AG09309 (cell line): ENCODE results near the gene HAUS5.

Experiments used
- DNase-seq: peaks from one replicate; pipeline ENCODE4 v3.0.0-alpha.2; 2010; ENCODE audit warnings: low read depth
- H3K4me3 ChIP-seq: 2 replicates; pipeline ENCODE4 v1.5.1; 2011; ENCODE audit warnings: mild to moderate bottlenecking, low read depth, low read length, moderate library complexity; ENCODE audit not compliant: control insufficient read depth
- TF ChIP-seq, protein P1 (sequence below): IDR thresholded peaks from 2 replicates; pipeline ENCODE4 v1.5.1; 2011; ENCODE audit warnings: mild to moderate bottlenecking, low read depth, low read length, inconsistent platforms; ENCODE audit not compliant: insufficient read depth, control insufficient read depth; ENCODE audit errors: missing control alignments

Gene HAUS5

DNA sequence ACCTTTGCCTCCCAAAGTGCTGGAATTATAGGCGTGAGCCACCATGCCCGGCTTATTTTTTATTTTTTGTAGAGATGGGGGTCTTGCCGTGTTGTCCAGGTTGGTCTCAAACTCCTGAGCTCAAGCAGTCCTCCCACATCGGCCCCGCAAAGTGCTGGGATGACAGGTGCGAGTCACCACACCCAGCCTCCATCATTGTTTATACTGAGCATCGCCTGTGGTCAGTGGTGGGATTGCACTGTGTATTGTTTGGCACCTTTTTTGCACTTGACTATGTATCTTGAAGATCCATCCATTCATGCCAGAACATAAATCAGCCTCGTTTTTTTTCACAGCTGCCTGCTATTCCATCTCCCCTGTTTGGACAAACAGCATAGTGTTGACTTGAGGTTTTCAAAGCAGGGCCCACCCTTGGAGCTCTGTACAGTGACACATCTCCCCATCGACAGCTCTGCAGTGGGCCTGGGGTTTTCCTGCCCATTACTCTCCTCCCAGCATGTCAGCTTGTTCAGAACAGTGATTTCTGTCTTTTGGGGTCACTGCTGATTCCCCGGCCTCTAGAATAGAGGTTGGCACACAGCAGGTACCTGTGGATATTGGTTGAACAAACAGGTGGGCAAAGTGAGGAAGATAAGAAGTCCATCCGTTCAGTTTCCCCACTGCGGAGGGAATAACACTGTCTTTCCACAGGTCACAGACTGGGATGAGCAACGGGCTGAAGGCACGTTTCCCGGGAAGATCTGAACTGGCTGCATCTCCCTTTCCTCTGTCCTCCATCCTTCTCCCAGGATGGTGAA lies 45.6 kb downstream of the HAUS5 start:
- TF ChIP-seq, protein P1, sequence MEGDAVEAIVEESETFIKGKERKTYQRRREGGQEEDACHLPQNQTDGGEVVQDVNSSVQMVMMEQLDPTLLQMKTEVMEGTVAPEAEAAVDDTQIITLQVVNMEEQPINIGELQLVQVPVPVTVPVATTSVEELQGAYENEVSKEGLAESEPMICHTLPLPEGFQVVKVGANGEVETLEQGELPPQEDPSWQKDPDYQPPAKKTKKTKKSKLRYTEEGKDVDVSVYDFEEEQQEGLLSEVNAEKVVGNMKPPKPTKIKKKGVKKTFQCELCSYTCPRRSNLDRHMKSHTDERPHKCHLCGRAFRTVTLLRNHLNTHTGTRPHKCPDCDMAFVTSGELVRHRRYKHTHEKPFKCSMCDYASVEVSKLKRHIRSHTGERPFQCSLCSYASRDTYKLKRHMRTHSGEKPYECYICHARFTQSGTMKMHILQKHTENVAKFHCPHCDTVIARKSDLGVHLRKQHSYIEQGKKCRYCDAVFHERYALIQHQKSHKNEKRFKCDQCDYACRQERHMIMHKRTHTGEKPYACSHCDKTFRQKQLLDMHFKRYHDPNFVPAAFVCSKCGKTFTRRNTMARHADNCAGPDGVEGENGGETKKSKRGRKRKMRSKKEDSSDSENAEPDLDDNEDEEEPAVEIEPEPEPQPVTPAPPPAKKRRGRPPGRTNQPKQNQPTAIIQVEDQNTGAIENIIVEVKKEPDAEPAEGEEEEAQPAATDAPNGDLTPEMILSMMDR: no peak
- no peak overlapping the region for H3K4me3 ChIP-seq
- no peak for DNase-seq

DNA sequence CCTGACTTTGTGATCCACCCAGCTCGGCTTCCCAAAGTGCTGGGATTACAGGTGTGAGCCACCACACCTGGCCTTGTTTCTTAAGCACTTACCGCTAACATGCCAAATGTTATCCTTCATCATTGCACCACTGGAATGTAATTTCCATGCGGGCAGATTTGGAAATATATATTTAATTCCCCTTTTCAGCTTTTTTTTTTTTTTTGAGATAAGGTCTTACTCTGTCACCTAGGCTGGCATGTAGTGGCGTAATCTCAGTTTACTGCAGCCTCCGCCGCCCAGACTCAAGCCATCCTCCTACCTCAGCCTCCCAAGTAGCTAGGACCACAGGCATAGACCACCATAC lies 49.4 kb downstream of the HAUS5 start:
- TF ChIP-seq, protein P1: no peak
- DNase-seq: no peak
- no peak overlapping the region for H3K4me3 ChIP-seq

DNA sequence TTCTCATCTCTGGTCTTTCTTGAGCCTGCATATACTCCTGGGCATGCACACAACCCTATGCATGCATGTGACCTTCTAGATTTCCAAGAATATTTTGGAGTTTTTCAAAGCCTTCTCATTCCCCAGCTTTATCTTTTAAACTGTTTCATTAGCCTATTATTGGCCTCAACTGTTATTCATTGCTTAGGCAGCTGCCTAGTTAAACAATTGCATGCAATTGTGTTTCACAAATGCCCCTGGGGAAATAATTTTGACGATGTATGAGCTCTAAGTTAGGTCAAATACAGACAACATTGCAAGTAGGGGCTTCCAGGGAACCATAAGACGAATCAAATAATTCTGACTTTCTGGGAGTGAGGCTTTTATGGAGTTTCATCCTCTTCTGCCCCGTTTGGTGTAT lies 51.4 kb downstream of the HAUS5 start:
- no peak for DNase-seq
- TF ChIP-seq, protein P1: no peak

DNA sequence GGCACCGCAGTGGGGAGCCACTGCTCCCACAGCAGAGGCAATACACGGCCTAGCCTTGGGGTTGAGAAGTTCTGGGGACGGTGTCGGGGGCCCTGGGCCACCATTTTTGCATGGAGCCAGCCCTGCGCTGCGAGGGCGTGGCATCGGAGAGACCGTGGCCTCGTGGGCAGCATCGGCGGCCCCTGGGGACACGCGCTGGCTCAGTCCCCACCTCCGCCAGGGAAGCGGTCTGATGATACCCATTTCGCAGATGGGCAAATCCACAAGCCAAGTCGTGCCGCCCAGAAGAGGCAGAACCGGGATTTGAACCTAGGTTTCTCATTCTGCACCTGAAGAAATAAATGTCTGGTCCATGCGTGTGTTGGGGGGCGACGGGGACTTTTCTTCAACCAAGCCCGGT lies 52.6 kb downstream of the HAUS5 start:
- TF ChIP-seq, protein P1: no peak

More for the DNA sequence above, 51.4 kb downstream of the HAUS5 start:
- no peak overlapping the region for H3K4me3 ChIP-seq

DNA sequence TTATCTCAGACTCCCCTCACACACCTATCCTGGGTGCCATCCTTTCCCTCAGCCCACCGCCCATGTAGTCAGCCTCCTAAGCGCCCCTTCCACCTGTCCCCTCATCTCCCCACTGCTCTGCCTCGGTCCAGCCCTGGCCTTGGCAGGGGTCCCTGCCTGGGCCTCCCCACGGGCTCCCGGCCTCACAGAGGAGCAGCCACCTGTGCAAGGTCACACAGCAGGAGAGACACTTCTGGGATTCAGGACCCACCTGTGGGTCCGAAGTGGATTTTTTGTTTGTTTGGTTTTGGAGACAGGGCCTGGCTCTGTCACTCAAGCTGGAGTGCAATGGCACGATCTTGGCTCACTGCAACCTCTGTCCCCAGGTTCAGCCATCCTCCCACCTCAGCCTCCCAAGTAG lies 53.1 kb downstream of the HAUS5 start:
- DNase-seq: no peak

More for the DNA sequence above, 52.6 kb downstream of the HAUS5 start:
- no peak overlapping the region for H3K4me3 ChIP-seq
- no peak for DNase-seq

DNA sequence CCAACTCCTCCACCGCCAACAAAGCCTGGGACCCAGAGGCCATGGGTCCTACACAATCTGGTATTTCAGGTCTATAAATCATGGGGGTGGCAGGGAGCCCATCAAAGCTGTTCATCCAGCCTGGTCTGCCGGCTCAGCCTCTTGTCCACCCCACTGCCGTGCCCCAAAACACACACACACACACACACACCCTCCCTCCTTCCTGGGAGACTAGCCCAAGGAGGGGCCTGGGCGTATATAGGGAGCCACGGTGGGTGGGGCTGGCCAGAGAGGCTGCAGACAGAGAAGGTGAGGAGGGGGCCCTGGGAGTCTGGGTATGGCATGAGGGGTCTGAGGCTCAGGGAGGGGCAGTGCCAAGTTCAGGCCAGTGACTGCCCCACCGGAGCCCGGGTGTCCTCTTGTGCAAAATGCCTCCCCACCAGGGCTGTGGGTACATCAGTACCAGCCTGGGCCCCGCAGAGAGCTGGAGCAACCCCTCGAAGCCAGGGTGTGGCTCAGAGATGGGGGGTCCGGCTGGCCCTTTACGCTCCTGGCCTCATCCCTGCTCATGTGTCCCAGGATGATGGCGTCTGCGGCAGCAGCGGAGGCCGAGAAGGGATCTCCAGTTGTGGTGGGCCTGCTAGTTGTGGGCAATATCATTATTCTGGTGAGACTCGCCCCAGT lies 53.8 kb downstream of the HAUS5 start, which contains the start of gene UPK1A:
TSS of gene UPK1A (plus strand) at position 267 of the 663 bp plus-strand sequence. CDS start at position 563, 296 bp downstream.
- no peak for DNase-seq
- H3K4me3 ChIP-seq: no peak within 1 kb of the TSS
- TF ChIP-seq, protein P1: no peak

More for the DNA sequence above, 53.1 kb downstream of the HAUS5 start:
- no peak overlapping the region for H3K4me3 ChIP-seq
- TF ChIP-seq, protein P1: no peak
